Liver (tissue), 9 donors: ENCODE measurements around the gene CYP8B1. TPM values are rescaled to one million over a fixed set of nuclear protein-coding genes. Genes with fewer than 3 reads are reported as not detected.

Experiments used
- DNase-seq: peaks from one replicate; pipeline ENCODE4 v3.0.0-alpha.2; 2017; ENCODE audit warnings: low spot score
- H3K27ac ChIP-seq, 2 donors: one replicate each; pipeline ENCODE4 v1.7.0; 2013; ENCODE audit warnings: inconsistent platforms in 2 of 2, low read length in 2 of 2, control low read depth in 1 of 2, low read depth in 1 of 2, mild to moderate bottlenecking in 1 of 2
- H3K27me3 ChIP-seq, 4 donors: one replicate each; pipeline versions ENCODE4 v1.6.1 to v1.7.0; 2013; ENCODE audit warnings: low read length in 3 of 4, inconsistent platforms in 1 of 4, mild to moderate bottlenecking in 1 of 4, moderate library complexity in 1 of 4; ENCODE audit not compliant: control insufficient read depth in 4 of 4, insufficient read depth in 4 of 4
- H3K36me3 ChIP-seq, 4 donors: one replicate each; pipeline versions ENCODE4 v1.6.1 to v1.7.0; 2013; ENCODE audit warnings: low read length in 3 of 4, mild to moderate bottlenecking in 3 of 4, low read depth in 1 of 4, moderate library complexity in 1 of 4; ENCODE audit not compliant: control insufficient read depth in 4 of 4, insufficient read depth in 3 of 4
- H3K4me1 ChIP-seq, 4 donors: one replicate each; pipeline versions ENCODE4 v1.6.1 to v1.7.0; 2013; ENCODE audit warnings: low read length in 3 of 4, mild to moderate bottlenecking in 3 of 4, moderate library complexity in 1 of 4; ENCODE audit not compliant: control insufficient read depth in 4 of 4, insufficient read depth in 4 of 4
- H3K4me3 ChIP-seq, 3 donors: one replicate each; pipeline versions ENCODE4 v1.6.1 to v1.7.0; 2013; ENCODE audit warnings: low read length in 3 of 3, control low read depth in 1 of 3, low read depth in 1 of 3, mild to moderate bottlenecking in 1 of 3
- H3K9ac ChIP-seq, 2 donors: one replicate each; pipeline ENCODE4 v1.7.0; 2013; ENCODE audit warnings: low read length in 2 of 2, mild to moderate bottlenecking in 2 of 2, moderate library complexity in 2 of 2, control low read depth in 1 of 2, low read depth in 1 of 2
- H3K9me3 ChIP-seq, 4 donors: one replicate each; pipeline versions ENCODE4 v1.6.1 to v1.7.0; 2013; ENCODE audit warnings: low read length in 3 of 4; ENCODE audit not compliant: control insufficient read depth in 4 of 4
- EGR1 ChIP-seq, 2 donors: IDR thresholded peaks; 2 replicates each; pipeline ENCODE4 v1.6.1; 2016 to 2018; ENCODE audit warnings: antibody characterized with exemption in 2 of 2, low read depth in 2 of 2
- FOXA1 ChIP-seq: IDR thresholded peaks from 2 replicates; pipeline ENCODE4 v1.6.1; 2016; ENCODE audit warnings: antibody characterized with exemption
- FOXA2 ChIP-seq: IDR thresholded peaks from 2 replicates; pipeline ENCODE4 v1.6.1; 2016; ENCODE audit warnings: antibody characterized with exemption
- GABPA ChIP-seq, 2 donors: IDR thresholded peaks in 1 of 2; conservative IDR thresholded peaks in 1 of 2; 2 replicates each; pipeline ENCODE4 v1.6.1; 2016; ENCODE audit warnings: antibody characterized with exemption in 2 of 2, mild to moderate bottlenecking in 1 of 2, moderate library complexity in 1 of 2
- HNF4G ChIP-seq: IDR thresholded peaks from 2 replicates; pipeline ENCODE4 v1.6.1; 2016; ENCODE audit warnings: antibody characterized with exemption
- JUND ChIP-seq, 2 donors: IDR thresholded peaks; 2 replicates each; pipeline ENCODE4 v1.6.1; 2016; ENCODE audit warnings: antibody characterized with exemption in 2 of 2
- NR2F2 ChIP-seq: IDR thresholded peaks from 2 replicates; pipeline ENCODE4 v1.6.1; 2016; ENCODE audit warnings: antibody characterized with exemption
- RAD21 ChIP-seq, 2 donors: IDR thresholded peaks; 2 replicates each; pipeline ENCODE4 v1.6.1; 2016; ENCODE audit warnings: antibody characterized with exemption in 2 of 2, mild to moderate bottlenecking in 2 of 2
- RXRA ChIP-seq, 2 donors: IDR thresholded peaks; 2 replicates each; pipeline ENCODE4 v1.6.1; 2017 to 2018; ENCODE audit warnings: antibody characterized with exemption in 2 of 2, mild to moderate bottlenecking in 1 of 2
- SP1 ChIP-seq: IDR thresholded peaks from 2 replicates; pipeline ENCODE4 v1.6.1; 2018; ENCODE audit warnings: antibody characterized with exemption, mild to moderate bottlenecking
- TAF1 ChIP-seq: conservative IDR thresholded peaks from 2 replicates; pipeline ENCODE4 v1.6.1; 2016; ENCODE audit warnings: antibody characterized with exemption, mild to moderate bottlenecking
- YY1 ChIP-seq: IDR thresholded peaks from 2 replicates; pipeline ENCODE4 v1.6.1; 2016; ENCODE audit warnings: antibody characterized with exemption, mild to moderate bottlenecking
- WGBS: extraction: QIAGEN DNeasy Blood & Tissue Kit; methylation state at CpG from one replicate; pipeline ENCODE4 v1.1.7; 2013; 5-methylcytosine and 5-hydroxymethylcytosine counted together
- polyA plus RNA-seq, 2 donors: library from polyadenylated mRNA; stranded (reverse) in 1 of 2; unstranded in 1 of 2; fragments of 200-250 nt in 1 of 2; fragments of >200 nt in 1 of 2; fragmentation: Nextera tagmentation in 1 of 2; extraction: Ambion mirVana in 1 of 2; gene quantifications; one replicate each; pipeline versions ENCODE4 v1.2.1 to v1.2.3, GENCODE V29; 2013 to 2015
- total RNA-seq, 2 donors: library from RNA; depleted of rRNA; stranded (reverse); fragments of >200 nt; gene quantifications; one replicate each; pipeline ENCODE4 v1.2.3, GENCODE V29; 2014
- TF ChIP-seq, protein P1 (sequence below): IDR thresholded peaks from 2 replicates; pipeline ENCODE4 v1.6.1; 2016; ENCODE audit warnings: antibody characterized with exemption
- TF ChIP-seq, protein P2 (sequence below): fragments of 150-350 bp; IDR thresholded peaks from 2 replicates; pipeline ENCODE4 v1.5.1; 2017; ENCODE audit warnings: improper control_type of control experiment, low read depth, low read length; ENCODE audit not compliant: missing input control
- TF ChIP-seq, protein P3 (sequence below): IDR thresholded peaks from 2 replicates; pipeline ENCODE4 v1.6.1; 2016; ENCODE audit warnings: antibody characterized with exemption
- donor health status: healthy.
- donor health status: healthy.
- donor health status: healthy.
- donor health status: healthy.
- donor health status: healthy.

CYP8B1 gene
- total and polyA plus RNA-seq, 4 donors: 21.2 to 490 (median 223) TPM

DNA sequence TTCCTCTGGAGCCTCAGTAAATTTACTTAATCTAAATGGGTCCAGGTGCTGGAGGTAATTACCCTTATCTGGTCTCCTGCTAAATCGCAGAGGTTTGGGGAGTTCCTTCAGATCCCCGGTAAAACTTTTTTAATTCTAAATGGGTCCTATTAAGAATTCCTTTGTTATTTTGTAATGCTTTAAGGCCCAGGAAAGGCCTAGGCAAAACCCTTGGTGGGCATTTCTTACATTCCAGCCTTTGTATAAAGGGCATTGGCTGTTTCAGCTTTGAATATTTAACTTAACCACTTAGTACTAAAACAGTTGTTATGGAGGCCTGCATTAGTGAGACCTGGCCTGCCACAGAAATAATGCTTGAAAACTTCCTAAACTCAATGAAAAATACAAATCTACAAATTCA, 15.4 kb upstream of the CYP8B1 start:
- Histone ChIP-seq H3K27ac (no peak overlapping the region), H3K27me3 (no peaks in the 10 kb centered on the region), H3K9ac (no peak overlapping the region), H3K9me3 (no peaks in the 10 kb centered on the region), H3K4me3 (no peak overlapping the region), H3K36me3 (no peaks in the 10 kb centered on the region), H3K4me1 (no peaks in the 10 kb centered on the region)
- WGBS: 92% methylated on average over 2 of the region's 2 CpGs
- TF ChIP-seq FOXA1 (no peak), EGR1 (IDR thresholded peaks at IDR 0.05; ENCODE audit: low read depth in 2 of 2) (no peak), RXRA (IDR thresholded peaks at IDR 0.05) (no peak), SP1 (no peak), TAF1 (no peak), HNF4G (no peak), RAD21 (IDR thresholded peaks at IDR 0.05) (no peak)
- TF ChIP-seq, protein P1, sequence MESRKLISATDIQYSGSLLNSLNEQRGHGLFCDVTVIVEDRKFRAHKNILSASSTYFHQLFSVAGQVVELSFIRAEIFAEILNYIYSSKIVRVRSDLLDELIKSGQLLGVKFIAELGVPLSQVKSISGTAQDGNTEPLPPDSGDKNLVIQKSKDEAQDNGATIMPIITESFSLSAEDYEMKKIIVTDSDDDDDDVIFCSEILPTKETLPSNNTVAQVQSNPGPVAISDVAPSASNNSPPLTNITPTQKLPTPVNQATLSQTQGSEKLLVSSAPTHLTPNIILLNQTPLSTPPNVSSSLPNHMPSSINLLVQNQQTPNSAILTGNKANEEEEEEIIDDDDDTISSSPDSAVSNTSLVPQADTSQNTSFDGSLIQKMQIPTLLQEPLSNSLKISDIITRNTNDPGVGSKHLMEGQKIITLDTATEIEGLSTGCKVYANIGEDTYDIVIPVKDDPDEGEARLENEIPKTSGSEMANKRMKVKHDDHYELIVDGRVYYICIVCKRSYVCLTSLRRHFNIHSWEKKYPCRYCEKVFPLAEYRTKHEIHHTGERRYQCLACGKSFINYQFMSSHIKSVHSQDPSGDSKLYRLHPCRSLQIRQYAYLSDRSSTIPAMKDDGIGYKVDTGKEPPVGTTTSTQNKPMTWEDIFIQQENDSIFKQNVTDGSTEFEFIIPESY: no peak
- TF ChIP-seq, protein P2, sequence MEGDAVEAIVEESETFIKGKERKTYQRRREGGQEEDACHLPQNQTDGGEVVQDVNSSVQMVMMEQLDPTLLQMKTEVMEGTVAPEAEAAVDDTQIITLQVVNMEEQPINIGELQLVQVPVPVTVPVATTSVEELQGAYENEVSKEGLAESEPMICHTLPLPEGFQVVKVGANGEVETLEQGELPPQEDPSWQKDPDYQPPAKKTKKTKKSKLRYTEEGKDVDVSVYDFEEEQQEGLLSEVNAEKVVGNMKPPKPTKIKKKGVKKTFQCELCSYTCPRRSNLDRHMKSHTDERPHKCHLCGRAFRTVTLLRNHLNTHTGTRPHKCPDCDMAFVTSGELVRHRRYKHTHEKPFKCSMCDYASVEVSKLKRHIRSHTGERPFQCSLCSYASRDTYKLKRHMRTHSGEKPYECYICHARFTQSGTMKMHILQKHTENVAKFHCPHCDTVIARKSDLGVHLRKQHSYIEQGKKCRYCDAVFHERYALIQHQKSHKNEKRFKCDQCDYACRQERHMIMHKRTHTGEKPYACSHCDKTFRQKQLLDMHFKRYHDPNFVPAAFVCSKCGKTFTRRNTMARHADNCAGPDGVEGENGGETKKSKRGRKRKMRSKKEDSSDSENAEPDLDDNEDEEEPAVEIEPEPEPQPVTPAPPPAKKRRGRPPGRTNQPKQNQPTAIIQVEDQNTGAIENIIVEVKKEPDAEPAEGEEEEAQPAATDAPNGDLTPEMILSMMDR: no peak
- no peak for DNase-seq

DNA sequence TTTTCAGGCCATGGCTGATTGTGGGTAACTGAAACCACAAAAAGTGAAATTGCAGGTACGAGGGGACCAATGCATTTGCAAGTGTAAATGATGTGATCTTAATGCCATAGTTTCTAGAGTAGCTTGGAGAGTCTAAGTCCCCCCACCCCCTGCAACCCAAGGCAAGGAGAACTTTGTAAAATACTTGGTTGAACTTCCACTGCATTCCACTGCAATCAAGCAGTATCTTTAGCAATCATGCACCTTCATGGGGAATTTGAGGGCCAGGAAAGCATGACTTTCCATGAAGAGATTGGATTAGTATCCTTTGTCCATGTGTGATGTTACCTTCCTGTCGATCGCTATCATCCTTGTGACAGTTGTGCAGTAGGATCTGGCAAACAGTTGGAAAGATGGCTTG, 11.4 kb upstream of the CYP8B1 start:
- H3K4me1 ChIP-seq: no peaks in the 10 kb centered on the region
- no peaks in the 10 kb centered on the region for H3K27me3 ChIP-seq
- no peak overlapping the region for H3K4me3 ChIP-seq
- 89% methylated on average over 3 of the region's 3 CpGs for WGBS
- no peak overlapping the region for H3K9ac ChIP-seq
- DNase-seq: no peak
- H3K36me3 ChIP-seq: no peaks in the 10 kb centered on the region
- TF ChIP-seq FOXA2 (no peak), YY1 (no peak), GABPA (IDR thresholded peaks at IDR 0.05 in 1 of 2, conservative IDR thresholded peaks at IDR 0.05 in 1 of 2) (no peak), TAF1 (no peak), RAD21 (IDR thresholded peaks at IDR 0.05) (no peak), NR2F2 (no peak), EGR1 (IDR thresholded peaks at IDR 0.05; ENCODE audit: low read depth in 2 of 2) (no peak), SP1 (no peak), HNF4G (no peak), JUND (IDR thresholded peaks at IDR 0.05) (no peak)
- TF ChIP-seq, protein P3, sequence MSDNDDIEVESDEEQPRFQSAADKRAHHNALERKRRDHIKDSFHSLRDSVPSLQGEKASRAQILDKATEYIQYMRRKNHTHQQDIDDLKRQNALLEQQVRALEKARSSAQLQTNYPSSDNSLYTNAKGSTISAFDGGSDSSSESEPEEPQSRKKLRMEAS: no peak
- TF ChIP-seq, protein P2: no peak
- H3K9me3 ChIP-seq: no peaks in the 10 kb centered on the region
- H3K27ac ChIP-seq: no peak overlapping the region
